H1 (cell line): ENCODE data around the gene SOX6. TPM values are rescaled to one million over a fixed set of nuclear protein-coding genes. Genes with fewer than 3 reads are reported as not detected.

Experiments used
- RNF2 ChIP-seq: fragments of 200-900, 300-1000 bp; sonication (generic); IDR thresholded peaks from 2 replicates; pipeline ENCODE4 v1.7.1; 2016; ENCODE audit warnings: borderline replicate concordance, low read depth, mild to moderate bottlenecking, antibody characterized with exemption, low read length; ENCODE audit not compliant: poor library complexity, severe bottlenecking; ENCODE audit errors: missing control alignments
- polyA plus RNA-seq, 7 experiments: library from polyadenylated mRNA; depleted of rRNA in 3 of 7; stranded (reverse) in 5 of 7; unstranded in 2 of 7; fragments of >200 nt in 5 of 7; fragments of 200-250 nt in 2 of 7; gene quantifications; 1 replicate in 5 of 7; 2 replicates in 1 of 7; 4 replicates in 1 of 7; pipeline versions ENCODE4 v1.2.1 to v1.2.3, GENCODE V29; 2011 to 2013; ENCODE audit warnings: missing spikeins in 2 of 7, mixed read lengths in 2 of 7
- total RNA-seq: library from RNA; stranded (reverse); fragmentation: NEBNext Ultra II Directional; extraction: Animal tissue kit (Norgen Biotek cat#: 25700); gene quantifications from 2 replicates; pipeline ENCODE4 v1.2.1, GENCODE V29; 2021
- TF ChIP-seq, protein P1 (sequence below): IDR thresholded peaks from 2 replicates; pipeline ENCODE4 v1.6.1; 2011; ENCODE audit warnings: low read length, improper control_type of control experiment
- TF ChIP-seq, protein P2 (sequence below): IDR thresholded peaks from 2 replicates; pipeline ENCODE4 v1.6.1; 2011; ENCODE audit warnings: low read depth, mild to moderate bottlenecking, low read length; ENCODE audit not compliant: insufficient read depth

SOX6 gene
- total and polyA plus RNA-seq, 2 of the 8 experiments (the other 6 are each of a cell fraction or from before 2014, with no cell fraction given), result 0.09 TPM; not detected in 1

DNA sequence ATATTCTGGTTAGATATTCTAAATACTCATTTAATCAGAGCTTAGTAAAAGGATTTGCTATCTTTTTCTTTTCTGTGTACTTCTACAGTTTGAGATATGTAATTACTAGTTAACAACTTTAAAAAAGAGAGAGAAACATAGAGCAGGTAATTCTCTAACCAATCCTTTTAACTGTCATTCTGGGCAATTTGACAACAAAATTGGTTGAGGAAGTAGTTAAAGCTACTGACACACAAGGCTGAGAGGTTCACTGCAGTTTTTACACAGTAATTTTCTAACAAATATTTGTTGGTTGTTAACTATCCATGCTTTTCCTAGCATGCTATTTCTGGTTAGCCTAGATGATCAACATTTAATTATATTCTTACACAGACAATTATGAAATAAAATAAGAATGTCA, 3.6 kb downstream of the SOX6 start (continued):
- TF ChIP-seq, protein P1, sequence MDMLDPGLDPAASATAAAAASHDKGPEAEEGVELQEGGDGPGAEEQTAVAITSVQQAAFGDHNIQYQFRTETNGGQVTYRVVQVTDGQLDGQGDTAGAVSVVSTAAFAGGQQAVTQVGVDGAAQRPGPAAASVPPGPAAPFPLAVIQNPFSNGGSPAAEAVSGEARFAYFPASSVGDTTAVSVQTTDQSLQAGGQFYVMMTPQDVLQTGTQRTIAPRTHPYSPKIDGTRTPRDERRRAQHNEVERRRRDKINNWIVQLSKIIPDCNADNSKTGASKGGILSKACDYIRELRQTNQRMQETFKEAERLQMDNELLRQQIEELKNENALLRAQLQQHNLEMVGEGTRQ, result no peak
- TF ChIP-seq, protein P2, sequence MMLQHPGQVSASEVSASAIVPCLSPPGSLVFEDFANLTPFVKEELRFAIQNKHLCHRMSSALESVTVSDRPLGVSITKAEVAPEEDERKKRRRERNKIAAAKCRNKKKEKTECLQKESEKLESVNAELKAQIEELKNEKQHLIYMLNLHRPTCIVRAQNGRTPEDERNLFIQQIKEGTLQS, result no peak
- no peak for TF ChIP-seq RNF2
